Measurements from ENCODE around the gene IGFBP5.

IGFBP5 gene

GRCh38 chr2:216721141-216721540 is 25.8 kb upstream of the IGFBP5 start:
- no peaks in the 10 kb centered on the region for H3K36me3 ChIP-seq (ENCODE audit: control insufficient read depth, low read length)
- no peak overlapping the region for H3K4me2 ChIP-seq (ENCODE audit: low read length)
- H3K9me3 ChIP-seq (ENCODE audit: control insufficient read depth, insufficient read depth, low read length), result no peaks in the 10 kb centered on the region
- H3F3A ChIP-seq (ENCODE audit: control insufficient read depth, insufficient read depth), result no peaks in the 10 kb centered on the region
- H3K27me3 ChIP-seq (ENCODE audit: control insufficient read depth, low read length), result no peaks in the 10 kb centered on the region
- no peak overlapping the region for H3K4me3 ChIP-seq (ENCODE audit: low read length)
- no peak overlapping the region for H3K27ac ChIP-seq (ENCODE audit: low read depth, low read length)
- H3K79me2 ChIP-seq (ENCODE audit: control insufficient read depth, low read length), result no peaks in the 10 kb centered on the region
- TF ChIP-seq, protein P1, sequence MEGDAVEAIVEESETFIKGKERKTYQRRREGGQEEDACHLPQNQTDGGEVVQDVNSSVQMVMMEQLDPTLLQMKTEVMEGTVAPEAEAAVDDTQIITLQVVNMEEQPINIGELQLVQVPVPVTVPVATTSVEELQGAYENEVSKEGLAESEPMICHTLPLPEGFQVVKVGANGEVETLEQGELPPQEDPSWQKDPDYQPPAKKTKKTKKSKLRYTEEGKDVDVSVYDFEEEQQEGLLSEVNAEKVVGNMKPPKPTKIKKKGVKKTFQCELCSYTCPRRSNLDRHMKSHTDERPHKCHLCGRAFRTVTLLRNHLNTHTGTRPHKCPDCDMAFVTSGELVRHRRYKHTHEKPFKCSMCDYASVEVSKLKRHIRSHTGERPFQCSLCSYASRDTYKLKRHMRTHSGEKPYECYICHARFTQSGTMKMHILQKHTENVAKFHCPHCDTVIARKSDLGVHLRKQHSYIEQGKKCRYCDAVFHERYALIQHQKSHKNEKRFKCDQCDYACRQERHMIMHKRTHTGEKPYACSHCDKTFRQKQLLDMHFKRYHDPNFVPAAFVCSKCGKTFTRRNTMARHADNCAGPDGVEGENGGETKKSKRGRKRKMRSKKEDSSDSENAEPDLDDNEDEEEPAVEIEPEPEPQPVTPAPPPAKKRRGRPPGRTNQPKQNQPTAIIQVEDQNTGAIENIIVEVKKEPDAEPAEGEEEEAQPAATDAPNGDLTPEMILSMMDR (IDR thresholded peaks at IDR 0.05; ENCODE audit: low read depth, low read length, poor library complexity, severe bottlenecking), result no peak
- TF ChIP-seq EZH2phosphoT487 (IDR thresholded peaks at IDR 0.05; ENCODE audit: borderline replicate concordance, low read length), result no peak
- H3K9me2 ChIP-seq (replicated peaks; ENCODE audit: control insufficient read depth, low read length), result no peaks in the 10 kb centered on the region
- H4K20me1 ChIP-seq (ENCODE audit: control insufficient read depth, insufficient read depth, low read depth, low read length), result no peaks in the 10 kb centered on the region
- no peaks in the 10 kb centered on the region for H3K4me1 ChIP-seq (ENCODE audit: control insufficient read depth, low read length)

- H3K9me3 ChIP-seq (ENCODE audit: control insufficient read depth, insufficient read depth, low read length), result no peaks in the 10 kb centered on the region
- no peaks in the 10 kb centered on the region for H3K27me3 ChIP-seq (ENCODE audit: control insufficient read depth, low read length)
- no peak overlapping the region for H3K4me2 ChIP-seq (ENCODE audit: low read length)
- no peaks in the 10 kb centered on the region for H3F3A ChIP-seq (ENCODE audit: control insufficient read depth, insufficient read depth)
- H3K4me3 ChIP-seq (ENCODE audit: low read length), result no peak overlapping the region
- H4K20me1 ChIP-seq (ENCODE audit: control insufficient read depth, insufficient read depth, low read depth, low read length), result no peaks in the 10 kb centered on the region
- H3K27ac ChIP-seq (ENCODE audit: low read depth, low read length), result no peak overlapping the region
- TF ChIP-seq EZH2phosphoT487 (IDR thresholded peaks at IDR 0.05; ENCODE audit: borderline replicate concordance, low read length), result no peak
- TF ChIP-seq, protein P1 (IDR thresholded peaks at IDR 0.05; ENCODE audit: low read depth, low read length, poor library complexity, severe bottlenecking), result no peak
- no peaks in the 10 kb centered on the region for H3K79me2 ChIP-seq (ENCODE audit: control insufficient read depth, low read length)
- no peaks in the 10 kb centered on the region for H3K36me3 ChIP-seq (ENCODE audit: control insufficient read depth, low read length)
- no peaks in the 10 kb centered on the region for H3K4me1 ChIP-seq (ENCODE audit: control insufficient read depth, low read length)
- no peaks in the 10 kb centered on the region for H3K9me2 ChIP-seq (replicated peaks; ENCODE audit: control insufficient read depth, low read length)
These were observed 25.4 kb upstream of the IGFBP5 start for GRCh38 chr2:216720722-216721121.

DNA sequence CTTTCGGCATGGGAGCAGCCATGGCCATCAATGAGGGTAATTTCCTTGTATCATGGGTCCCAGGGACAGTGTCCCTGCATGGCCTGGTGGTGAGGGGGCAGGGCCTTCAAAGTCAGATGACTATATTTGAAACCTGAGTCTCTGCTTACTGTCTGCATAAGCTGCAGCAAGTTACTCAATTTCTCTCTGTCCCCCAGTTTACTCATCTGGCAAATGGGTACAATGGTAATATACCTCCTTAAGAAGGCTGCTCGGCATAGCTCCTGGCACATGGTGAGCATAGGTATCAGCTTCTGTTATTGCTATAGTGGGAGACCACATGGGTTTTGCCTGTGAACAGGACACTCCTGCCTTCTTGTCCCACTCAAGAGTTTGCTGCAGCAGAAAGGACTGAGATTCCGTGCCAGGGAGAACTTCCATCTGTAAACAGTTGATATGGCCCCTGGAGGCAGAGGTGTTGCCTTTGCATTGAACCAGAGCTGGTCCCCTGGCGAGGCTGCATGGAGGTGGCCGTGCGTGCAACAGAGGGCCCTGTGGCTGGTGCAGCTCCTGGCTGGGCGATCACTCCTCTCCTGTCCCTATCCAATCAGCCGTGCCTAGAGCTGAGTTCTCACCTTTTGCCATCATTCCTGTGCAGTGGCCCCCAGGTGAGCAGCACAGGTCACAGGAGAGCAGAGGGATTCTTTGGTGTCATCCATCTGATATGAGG is 22.7 kb upstream of the IGFBP5 start:
- Histone ChIP-seq H3K4me2 (ENCODE audit: low read length) (no peak overlapping the region), H3K9me3 (ENCODE audit: control insufficient read depth, insufficient read depth, low read length) (no peaks in the 10 kb centered on the region), H3K36me3 (ENCODE audit: control insufficient read depth, low read length) (no peaks in the 10 kb centered on the region), H3K79me2 (ENCODE audit: control insufficient read depth, low read length) (no peaks in the 10 kb centered on the region), H3K9me2 (replicated peaks; ENCODE audit: control insufficient read depth, low read length) (no peaks in the 10 kb centered on the region), H4K20me1 (ENCODE audit: control insufficient read depth, insufficient read depth, low read depth, low read length) (no peaks in the 10 kb centered on the region), H3K4me3 (ENCODE audit: low read length) (no peak overlapping the region), H3F3A (ENCODE audit: control insufficient read depth, insufficient read depth) (no peaks in the 10 kb centered on the region), H3K4me1 (ENCODE audit: control insufficient read depth, low read length) (no peaks in the 10 kb centered on the region), H3K27me3 (ENCODE audit: control insufficient read depth, low read length) (peaks cover 5% of the 10 kb centered on the region; the same call in 1 of the 2 replicates), H3K27ac (ENCODE audit: low read depth, low read length) (no peak overlapping the region)
- no peak for TF ChIP-seq EZH2phosphoT487 (IDR thresholded peaks at IDR 0.05; ENCODE audit: borderline replicate concordance, low read length)
- TF ChIP-seq, protein P1 (IDR thresholded peaks at IDR 0.05; ENCODE audit: low read depth, low read length, poor library complexity, severe bottlenecking), result no peak

Measured in DOHH2 (cell line).